Measurements from ENCODE around the gene GJB2. TPM values are rescaled to one million over a fixed set of nuclear protein-coding genes. Genes with fewer than 3 reads are reported as not detected.

GJB2 gene
- total RNA-seq, 1 experiment from 2014 or later, result 0.30 TPM

GRCh38 chr13:20142023-20142926, 50.5 kb downstream of the GJB2 start:
- no peak for DNase-seq (ENCODE audit: low read depth)

DNA sequence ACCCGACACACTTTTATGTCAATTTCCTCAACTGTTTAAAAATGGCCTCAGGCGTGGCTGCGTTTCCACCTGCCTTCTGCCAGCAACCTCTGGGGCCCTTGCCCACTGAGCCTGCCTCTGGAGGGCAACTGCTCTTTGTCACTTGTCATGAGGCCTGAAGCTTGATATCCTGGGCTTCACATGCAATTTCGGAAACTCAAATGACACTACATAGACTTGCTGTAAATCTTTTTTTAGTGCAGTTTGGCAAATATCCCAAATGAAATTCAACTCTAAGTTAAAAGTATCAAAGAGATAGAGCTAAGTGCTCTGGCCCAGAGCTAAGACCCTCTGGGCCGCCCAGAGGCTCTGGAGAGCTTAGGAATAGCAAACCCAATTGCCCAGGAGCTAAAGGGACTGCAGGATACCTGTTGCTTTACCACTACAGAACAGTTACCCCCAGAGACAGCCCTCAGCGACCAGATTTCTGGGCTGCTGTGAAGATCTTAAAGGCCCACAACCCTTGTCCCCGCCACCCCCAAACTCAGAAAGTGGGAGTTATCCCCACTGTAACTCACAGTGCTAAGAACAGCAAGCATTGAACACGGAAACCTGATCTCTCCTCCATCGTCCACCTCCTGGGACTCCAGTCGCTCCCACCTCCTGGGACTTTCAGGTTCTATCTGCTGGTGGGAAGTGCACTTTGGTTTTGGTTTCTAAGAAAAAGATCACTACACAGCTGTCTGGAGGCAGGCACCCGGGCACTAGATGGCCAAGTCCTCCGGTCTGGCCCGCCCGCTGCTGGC, 51.3 kb downstream of the GJB2 start:
- no peak for DNase-seq (ENCODE audit: low read depth)

DNA sequence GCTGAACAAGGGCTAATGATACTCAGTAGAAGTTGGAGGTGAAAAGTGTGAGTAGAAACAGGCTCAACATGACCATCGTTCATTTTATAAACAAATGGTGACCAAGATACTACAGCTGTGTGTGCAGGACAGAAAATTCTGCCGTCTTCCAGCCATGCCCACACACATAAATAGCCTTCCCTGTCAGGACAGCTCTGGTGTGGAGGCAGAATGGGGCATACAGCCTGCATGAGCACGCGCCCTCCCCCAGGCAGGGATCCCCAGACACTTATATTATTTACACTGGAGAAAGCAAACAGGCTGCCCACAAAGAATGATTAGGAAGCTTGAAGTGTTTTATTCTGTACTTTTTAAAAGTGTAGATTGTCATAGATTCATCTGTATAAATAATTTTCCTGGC, 52.3 kb downstream of the GJB2 start:
- DNase-seq (ENCODE audit: low read depth), result no peak

- DNase-seq (ENCODE audit: low read depth), result no peak
Measured at GRCh38 chr13:20137875-20138274, 54.9 kb downstream of the GJB2 start.

Other genes starting within 250 kb of the GJB2 start
- gene ZMYM2, start 234.2 kb downstream of the GJB2 start, total RNA-seq (2014; rRNA removed; shearing (Covaris generic)), result 14.8 and 22.1 TPM in 2 replicates
- gene GJA3, start 31.9 kb downstream of the GJB2 start, total RNA-seq (2014; rRNA removed; shearing (Covaris generic)), result not detected in 2 replicates
- gene GJB6, start 39.4 kb upstream of the GJB2 start, total RNA-seq (2014; rRNA removed; shearing (Covaris generic)), result not detected in 2 replicates

Measured in M059J (cell line).